Epithelial cell of proximal tubule (primary cell): Measurements from ENCODE around the gene CCL23. TPM values are rescaled to one million over a fixed set of nuclear protein-coding genes. Genes with fewer than 3 reads are reported as not detected.

Source experiments
- total RNA-seq: library from RNA; depleted of rRNA; stranded (reverse); fragments of >200 nt; gene quantifications from 2 replicates; pipeline ENCODE4 v1.2.3, GENCODE V29; 2015

CCL23 gene
- total RNA-seq, 1 donor from 2014 or later = not detected

Other genes with a start within 250 kb of the CCL23 start
- not detected in 2 replicates for gene MMP28, start 222.3 kb downstream of the CCL23 start, total RNA-seq
- 17.3 and 28.1 TPM in 2 replicates for gene TAF15, start 208.5 kb downstream of the CCL23 start, total RNA-seq
- not detected in 2 replicates for gene HEATR9, start 149.1 kb downstream of the CCL23 start, total RNA-seq
- gene CCL5, start 137.6 kb downstream of the CCL23 start, total RNA-seq = not detected in 2 replicates
- 2.8 and 4.0 TPM in 2 replicates for gene RDM1, start 87.2 kb downstream of the CCL23 start, total RNA-seq
- not detected in 2 replicates for gene LYZL6, start 74.3 kb downstream of the CCL23 start, total RNA-seq
- gene CCL16, start 36.5 kb downstream of the CCL23 start, total RNA-seq = not detected in 2 replicates
- gene CCL14, start 31.2 kb downstream of the CCL23 start, total RNA-seq = not detected in 2 replicates
- not detected in 2 replicates for gene CCL15, start 16.4 kb downstream of the CCL23 start, total RNA-seq
- not detected in 2 replicates for gene CCL18, start 46.3 kb upstream of the CCL23 start, total RNA-seq
- 1.3 TPM in 1 of 2 replicates, not detected in the other for gene CCL3, start 72.2 kb upstream of the CCL23 start, total RNA-seq
- 0.40 TPM in 1 of 2 replicates, not detected in the other for gene CCL4, start 85.9 kb upstream of the CCL23 start, total RNA-seq
- gene TBC1D3B, start 158.7 kb upstream of the CCL23 start, total RNA-seq = 4.8 TPM in 1 of 2 replicates, not detected in the other
- not detected in 2 replicates for gene CCL3L1, start 178.8 kb upstream of the CCL23 start, total RNA-seq
- not detected in 2 replicates for gene CCL4L2, start 193.1 kb upstream of the CCL23 start, total RNA-seq
- gene TBC1D3I, start 246.6 kb upstream of the CCL23 start, total RNA-seq = not detected in 2 replicates